ENCODE data around the gene CYB561A3. TPM values are rescaled to one million over a fixed set of nuclear protein-coding genes. Genes with fewer than 3 reads are reported as not detected.

Gene CYB561A3
- total RNA-seq, 1 experiment from 2014 or later: 54.7 TPM

- H3K4me3 ChIP-seq (ENCODE audit: low read depth, low read length, poor library complexity, severe bottlenecking): no peak overlapping the region
- H3K27ac ChIP-seq (ENCODE audit: low read depth, low read length, poor library complexity, severe bottlenecking): no peak overlapping the region
- no TSS peak for BruUV-seq (replicated peaks)
- intact Hi-C loops (cut with micrococcal nuclease; ENCODE audit: unreplicated experiment): no loop called here
- no peaks in the 10 kb centered on the region for H3K9me3 ChIP-seq (ENCODE audit: low read depth, low read length, poor library complexity, severe bottlenecking)
- no peaks in the 10 kb centered on the region for H3K4me1 ChIP-seq (ENCODE audit: insufficient read depth, low read length, poor library complexity, severe bottlenecking)
- TF ChIP-seq EZH2 (IDR thresholded peaks at IDR 0.05; ENCODE audit: borderline replicate concordance, low read depth, low read length, poor library complexity, severe bottlenecking) (no peak), CTCF (conservative IDR thresholded peaks at IDR 0.05; ENCODE audit: low read depth, low read length) (no peak)
- ChIA-PET POLR2A (ENCODE audit: low non-redundant PET) (no interaction called here), CTCF (no interaction called here)
- H3K36me3 ChIP-seq (ENCODE audit: insufficient read depth, low read length, poor library complexity, severe bottlenecking): peaks cover 21% of the 10 kb centered on the region
- H3K27me3 ChIP-seq (replicated peaks; ENCODE audit: insufficient read depth, low read depth, low read length, poor library complexity): no peaks in the 10 kb centered on the region
- no peak for DNase-seq (ENCODE audit: low spot score)
Measured at GRCh38 chr11:61343792-61344745, 17.6 kb downstream of the CYB561A3 start.

GRCh38 chr11:61342207-61342803 lies 19.4 kb downstream of the CYB561A3 start:
- ChIA-PET POLR2A (ENCODE audit: low non-redundant PET) (no interaction called here), CTCF (no interaction called here)
- Histone ChIP-seq H3K9me3 (ENCODE audit: low read depth, low read length, poor library complexity, severe bottlenecking) (no peaks in the 10 kb centered on the region), H3K27me3 (replicated peaks; ENCODE audit: insufficient read depth, low read depth, low read length, poor library complexity) (no peaks in the 10 kb centered on the region), H3K36me3 (ENCODE audit: insufficient read depth, low read length, poor library complexity, severe bottlenecking) (peaks cover 20% of the 10 kb centered on the region), H3K27ac (ENCODE audit: low read depth, low read length, poor library complexity, severe bottlenecking) (no peak overlapping the region), H3K4me3 (ENCODE audit: low read depth, low read length, poor library complexity, severe bottlenecking) (no peak overlapping the region), H3K4me1 (ENCODE audit: insufficient read depth, low read length, poor library complexity, severe bottlenecking) (no peaks in the 10 kb centered on the region)
- no TSS peak for BruUV-seq (replicated peaks)
- DNase-seq (ENCODE audit: low spot score): no peak
- TF ChIP-seq CTCF (conservative IDR thresholded peaks at IDR 0.05; ENCODE audit: low read depth, low read length): no peak
- no peak for TF ChIP-seq EZH2 (IDR thresholded peaks at IDR 0.05; ENCODE audit: borderline replicate concordance, low read depth, low read length, poor library complexity, severe bottlenecking)
- intact Hi-C loops (cut with micrococcal nuclease; ENCODE audit: unreplicated experiment): no loop called here

GRCh38 chr11:61341706-61342105 lies 20.0 kb downstream of the CYB561A3 start:
- CTCF ChIA-PET: no interaction called here
- no peaks in the 10 kb centered on the region for H3K4me1 ChIP-seq (ENCODE audit: insufficient read depth, low read length, poor library complexity, severe bottlenecking)
- H3K36me3 ChIP-seq (ENCODE audit: insufficient read depth, low read length, poor library complexity, severe bottlenecking): peaks cover 20% of the 10 kb centered on the region
- no peaks in the 10 kb centered on the region for H3K9me3 ChIP-seq (ENCODE audit: low read depth, low read length, poor library complexity, severe bottlenecking)
- no TSS peak for BruUV-seq (replicated peaks)
- intact Hi-C loops (cut with micrococcal nuclease; ENCODE audit: unreplicated experiment): no loop called here
- POLR2A ChIA-PET (ENCODE audit: low non-redundant PET): no interaction called here
- H3K27ac ChIP-seq (ENCODE audit: low read depth, low read length, poor library complexity, severe bottlenecking): no peak overlapping the region
- no peak for TF ChIP-seq CTCF (conservative IDR thresholded peaks at IDR 0.05; ENCODE audit: low read depth, low read length)
- TF ChIP-seq EZH2 (IDR thresholded peaks at IDR 0.05; ENCODE audit: borderline replicate concordance, low read depth, low read length, poor library complexity, severe bottlenecking): no peak
- no peaks in the 10 kb centered on the region for H3K27me3 ChIP-seq (replicated peaks; ENCODE audit: insufficient read depth, low read depth, low read length, poor library complexity)
- no peak overlapping the region for H3K4me3 ChIP-seq (ENCODE audit: low read depth, low read length, poor library complexity, severe bottlenecking)
- DNase-seq (ENCODE audit: low spot score): no peak

All from A673 (cell line).